ENCODE results near the gene OTOP3.

The OTOP3 gene

GRCh38 chr17:74935585-74936469 lies at the start of gene OTOP3:
Gene OTOP3 (plus strand): TSS chr17:74935898. CDS start chr17:74935922, 24 bp downstream.
- no peak within 1 kb of the TSS for H2AFZ ChIP-seq (ENCODE audit: low read depth, low read length)
- H3K79me2 ChIP-seq (ENCODE audit: low read length), result no peaks in the 10 kb centered on the region
- no peak within 1 kb of the TSS for H3K4me3 ChIP-seq (ENCODE audit: low read length)
- H3K36me3 ChIP-seq (replicated peaks; ENCODE audit: low read depth, low read length), result no peaks in the 10 kb centered on the region
- no peaks in the 10 kb centered on the region for H3K4me1 ChIP-seq (ENCODE audit: low read length)
- no peak within 1 kb of the TSS for H3K4me2 ChIP-seq (ENCODE audit: low read length)
- H3K27me3 ChIP-seq (ENCODE audit: low read depth, low read length), result no peaks in the 10 kb centered on the region
- H3K9me3 ChIP-seq (ENCODE audit: insufficient read depth, low read length), result no peaks in the 10 kb centered on the region
- no peaks in the 10 kb centered on the region for H4K20me1 ChIP-seq (ENCODE audit: insufficient read depth, low read length)
- no peak within 1 kb of the TSS for H3K27ac ChIP-seq (ENCODE audit: low read length)
- no peak within 1 kb of the TSS for H3K9ac ChIP-seq (ENCODE audit: low read length)
- no peak for TF ChIP-seq CTCF (IDR thresholded peaks at IDR 0.05; ENCODE audit: low read depth, low read length)
- no peak for TF ChIP-seq EZH2phosphoT487 (IDR thresholded peaks at IDR 0.05; ENCODE audit: low read depth)

- TF ChIP-seq EZH2phosphoT487 (IDR thresholded peaks at IDR 0.05; ENCODE audit: low read depth) (no peak), CTCF (IDR thresholded peaks at IDR 0.05; ENCODE audit: low read depth, low read length) (no peak)
- H3K36me3 ChIP-seq (replicated peaks; ENCODE audit: low read depth, low read length), result no peaks in the 10 kb centered on the region
- no peaks in the 10 kb centered on the region for H3K79me2 ChIP-seq (ENCODE audit: low read length)
- no peak overlapping the region for H3K4me2 ChIP-seq (ENCODE audit: low read length)
- no peaks in the 10 kb centered on the region for H3K4me1 ChIP-seq (ENCODE audit: low read length)
- H3K27ac ChIP-seq (ENCODE audit: low read length), result no peak overlapping the region
- no peaks in the 10 kb centered on the region for H3K27me3 ChIP-seq (ENCODE audit: low read depth, low read length)
- no peak overlapping the region for H2AFZ ChIP-seq (ENCODE audit: low read depth, low read length)
- H3K9ac ChIP-seq (ENCODE audit: low read length), result no peak overlapping the region
- no peaks in the 10 kb centered on the region for H3K9me3 ChIP-seq (ENCODE audit: insufficient read depth, low read length)
- no peaks in the 10 kb centered on the region for H4K20me1 ChIP-seq (ENCODE audit: insufficient read depth, low read length)
- H3K4me3 ChIP-seq (ENCODE audit: low read length), result no peak overlapping the region
Measured at GRCh38 chr17:74888469-74888868, 47.2 kb upstream of the OTOP3 start.

GRCh38 chr17:74890554-74890953 lies 45.1 kb upstream of the OTOP3 start:
- no peak overlapping the region for H3K4me2 ChIP-seq (ENCODE audit: low read length)
- no peak overlapping the region for H2AFZ ChIP-seq (ENCODE audit: low read depth, low read length)
- TF ChIP-seq EZH2phosphoT487 (IDR thresholded peaks at IDR 0.05; ENCODE audit: low read depth) (no peak), CTCF (IDR thresholded peaks at IDR 0.05; ENCODE audit: low read depth, low read length) (no peak)
- no peak overlapping the region for H3K9ac ChIP-seq (ENCODE audit: low read length)
- no peaks in the 10 kb centered on the region for H3K79me2 ChIP-seq (ENCODE audit: low read length)
- H3K36me3 ChIP-seq (replicated peaks; ENCODE audit: low read depth, low read length), result no peaks in the 10 kb centered on the region
- H3K9me3 ChIP-seq (ENCODE audit: insufficient read depth, low read length), result no peaks in the 10 kb centered on the region
- no peak overlapping the region for H3K27ac ChIP-seq (ENCODE audit: low read length)
- H3K4me3 ChIP-seq (ENCODE audit: low read length), result no peak overlapping the region
- H3K27me3 ChIP-seq (ENCODE audit: low read depth, low read length), result no peaks in the 10 kb centered on the region
- no peaks in the 10 kb centered on the region for H3K4me1 ChIP-seq (ENCODE audit: low read length)
- H4K20me1 ChIP-seq (ENCODE audit: insufficient read depth, low read length), result no peaks in the 10 kb centered on the region

GRCh38 chr17:74892013-74892841 lies 43.5 kb upstream of the OTOP3 start:
- H3K4me3 ChIP-seq (ENCODE audit: low read length), result no peak overlapping the region
- H3K27ac ChIP-seq (ENCODE audit: low read length), result no peak overlapping the region
- H3K9me3 ChIP-seq (ENCODE audit: insufficient read depth, low read length), result no peaks in the 10 kb centered on the region
- H4K20me1 ChIP-seq (ENCODE audit: insufficient read depth, low read length), result no peaks in the 10 kb centered on the region
- H2AFZ ChIP-seq (ENCODE audit: low read depth, low read length), result no peak overlapping the region
- H3K27me3 ChIP-seq (ENCODE audit: low read depth, low read length), result peaks cover 7% of the 10 kb centered on the region; the same call in 1 of the 2 replicates
- no peak overlapping the region for H3K4me2 ChIP-seq (ENCODE audit: low read length)
- TF ChIP-seq EZH2phosphoT487 (IDR thresholded peaks at IDR 0.05; ENCODE audit: low read depth), result no peak
- TF ChIP-seq CTCF (IDR thresholded peaks at IDR 0.05; ENCODE audit: low read depth, low read length), result no peak
- H3K9ac ChIP-seq (ENCODE audit: low read length), result no peak overlapping the region
- H3K4me1 ChIP-seq (ENCODE audit: low read length), result no peaks in the 10 kb centered on the region
- H3K36me3 ChIP-seq (replicated peaks; ENCODE audit: low read depth, low read length), result no peaks in the 10 kb centered on the region
- H3K79me2 ChIP-seq (ENCODE audit: low read length), result no peaks in the 10 kb centered on the region

All from OCI-LY3 (cell line).